ENCODE results near the gene NUBP1.

GRCh38 chr16:10699756-10700155 is 43.9 kb upstream of the NUBP1 start:
- TF ChIP-seq POLR2A (IDR thresholded peaks at IDR 0.05; ENCODE audit: low read length) (no peak), PHF8 (IDR thresholded peaks at IDR 0.05; ENCODE audit: borderline replicate concordance, low read depth) (no peak), CTCF (IDR thresholded peaks at IDR 0.05) (no peak), PBX3 (IDR thresholded peaks at IDR 0.05) (no peak), CEBPB (IDR thresholded peaks at IDR 0.05) (no peak), MAX (IDR thresholded peaks at IDR 0.05) (no peak), TP53 (CRISPR knock-in tag; IDR thresholded peaks at IDR 0.05) (no peak), USF2 (IDR thresholded peaks at IDR 0.05) (no peak)

All from A549 (cell line).